GM12878 (cell line): ENCODE data around the gene MAP7. TPM values are rescaled to one million over a fixed set of nuclear protein-coding genes. Genes with fewer than 3 reads are reported as not detected.

ENCODE experiments used
- ATAC-seq: fragments of 200-7000 bp; cut with Tn5 transposase; 3 replicates; pipeline ENCODE4 v1.9.1; 2020; ENCODE audit warnings: mild to moderate bottlenecking, moderate library complexity
- BruUV-seq: library from RNA; stranded (reverse); fragments of 400-500 nt; replicated peaks from 2 replicates; lab custom pipeline; 2021; lab: Mats Ljungman, UMichigan
- CTCF ChIA-PET: fragments of 300-600 bp; sonication (Branson Sonifier 250); formaldehyde crosslinking; extraction: SDS; loops from one replicate; lab custom pipeline; 2021; ENCODE audit warnings: inconsistent platforms; lab: Yijun Ruan, JAX
- POLR2A ChIA-PET: fragments of 350-600 bp; formaldehyde crosslinking; extraction: SDS; loops from one replicate; lab custom pipeline; 2021; ENCODE audit warnings: inconsistent platforms; lab: Charles Lee
- RAD21 ChIA-PET: fragments of 300-600 bp; sonication (Branson Sonifier 250); formaldehyde crosslinking; loops from one replicate; lab custom pipeline; 2023; ENCODE audit warnings: antibody characterized with exemption; ENCODE audit not compliant: unreplicated experiment; lab: Charles Lee
- SMC1A ChIA-PET: fragments of 300-600 bp; sonication (Branson Sonifier 250); formaldehyde crosslinking; loops from one replicate; lab custom pipeline; 2023; ENCODE audit not compliant: unreplicated experiment, uncharacterized antibody; lab: Charles Lee
- DNase-seq: peaks from one replicate; pipeline ENCODE4 v3.0.0-alpha.2; 2011; ENCODE audit warnings: low read depth, low spot score
- FAIRE-seq: peaks from 3 replicates; lab custom pipeline; 2011; peaks lifted over from hg19 to GRCh38; lab: Jason Lieb, UNC
- H2AFZ ChIP-seq: 2 replicates; pipeline ENCODE4 v1.6.0; 2011; ENCODE audit warnings: low read depth, low read length, control low read depth; ENCODE audit not compliant: control insufficient read depth
- H3K27ac ChIP-seq: 2 replicates; pipeline ENCODE4 v1.5.1; 2011; ENCODE audit warnings: control low read depth; ENCODE audit not compliant: control insufficient read depth, insufficient read depth
- H3K27me3 ChIP-seq, 2 experiments: replicated peaks in 1 of 2; 2 replicates each; pipeline versions ENCODE4 v1.6.0 to v1.6.1; 2011; ENCODE audit warnings: low read length in 1 of 2; ENCODE audit not compliant: control insufficient read depth in 2 of 2, insufficient read depth in 2 of 2
- H3K36me3 ChIP-seq, 2 experiments: 2 replicates each; pipeline ENCODE4 v1.5.1; 2011; ENCODE audit warnings: low read length in 1 of 2; ENCODE audit not compliant: control insufficient read depth in 2 of 2, insufficient read depth in 2 of 2
- H3K4me1 ChIP-seq: 2 replicates; pipeline ENCODE4 v1.6.1; 2011; ENCODE audit warnings: mild to moderate bottlenecking, low read length, moderate library complexity, mixed read lengths; ENCODE audit not compliant: control insufficient read depth, insufficient read depth
- H3K4me2 ChIP-seq: 2 replicates; pipeline ENCODE4 v1.6.0; 2011; ENCODE audit warnings: control low read depth; ENCODE audit not compliant: control insufficient read depth, insufficient read depth
- H3K4me3 ChIP-seq: fragments of 200-600 bp; sonication (generic); 2 replicates; pipeline ENCODE4 v1.5.1; 2016
- H3K79me2 ChIP-seq: 2 replicates; pipeline ENCODE4 v1.6.0; 2011; ENCODE audit warnings: low read length; ENCODE audit not compliant: control insufficient read depth, insufficient read depth
- H3K9ac ChIP-seq: 2 replicates; pipeline ENCODE4 v1.8.0; 2011; ENCODE audit warnings: low read length, control low read depth, mixed read lengths; ENCODE audit not compliant: control insufficient read depth, insufficient read depth
- H3K9me3 ChIP-seq: replicated peaks from 3 replicates; pipeline ENCODE4 v1.5.1; 2011; ENCODE audit warnings: mild to moderate bottlenecking, low read length; ENCODE audit not compliant: control insufficient read depth, insufficient read depth
- H4K20me1 ChIP-seq: 2 replicates; pipeline ENCODE4 v1.6.0; 2011; ENCODE audit not compliant: control insufficient read depth, insufficient read depth
- CREB1 ChIP-seq: IDR thresholded peaks from 2 replicates; pipeline ENCODE4 v1.6.1; 2012; ENCODE audit warnings: low read depth, mild to moderate bottlenecking, inconsistent platforms
- ETV6 ChIP-seq, 2 experiments: fragments of 450-650 bp in 1 of 2; IDR thresholded peaks in 1 of 2; conservative IDR thresholded peaks in 1 of 2; 2 replicates each; pipeline ENCODE4 v1.6.1; 2014; ENCODE audit warnings: antibody characterized with exemption in 1 of 2, borderline replicate concordance in 1 of 2, low read depth in 1 of 2, mild to moderate bottlenecking in 1 of 2, moderate library complexity in 1 of 2
- NRF1 ChIP-seq: conservative IDR thresholded peaks from 2 replicates; pipeline ENCODE4 v1.6.1; 2011; ENCODE audit warnings: mild to moderate bottlenecking, low read depth, low read length, improper control_type of control experiment
- STAT3 ChIP-seq: IDR thresholded peaks from 2 replicates; pipeline ENCODE4 v1.6.1; 2011; ENCODE audit warnings: low read depth, low read length, improper control_type of control experiment
- YBX1 ChIP-seq: fragments of 450-650 bp; IDR thresholded peaks from 2 replicates; pipeline ENCODE4 v1.6.1; 2016; ENCODE audit warnings: antibody characterized with exemption
- YY1 ChIP-seq: IDR thresholded peaks from 2 replicates; pipeline ENCODE4 v1.6.1; 2011; ENCODE audit warnings: low read depth, mild to moderate bottlenecking, low read length
- WGBS: methylation state at CpG from one replicate; pipeline ENCODE4 v1.1.6; 2016; ENCODE audit warnings: low lambda C conversion rate; ENCODE audit not compliant: insufficient replicate concordance, insufficient coverage; ENCODE audit errors: missing lambda C conversion rate; 5-methylcytosine and 5-hydroxymethylcytosine counted together
- in situ Hi-C: fragments of 300-500 bp; cut with MboI; formaldehyde crosslinking; loops from 9 replicates; pipeline ENCODE4 v1.14.3; 2018; ENCODE audit warnings: mixed read lengths
- intact Hi-C: fragments of 100-400 bp; cut with micrococcal nuclease; formaldehyde crosslinking; loops from one replicate; pipeline ENCODE4 v1.14.2; 2022; ENCODE audit not compliant: unreplicated experiment
- polyA plus RNA-seq, 11 experiments: library from polyadenylated mRNA; depleted of rRNA in 4 of 11; unstranded in 6 of 11; stranded (reverse) in 5 of 11; fragments of >200 nt; fragmentation: Nextera tagmentation in 4 of 11; fragmentation: Illumina TruSeq in 1 of 11; extraction: Ambion mirVana in 4 of 11; extraction: Trizol in 1 of 11; gene quantifications; 1 replicate in 1 of 11; 2 replicates in 10 of 11; pipeline versions ENCODE4 v1.2.1 to v1.2.3, GENCODE V29; 2011 to 2016; ENCODE audit warnings: inconsistent platforms in 2 of 11, missing spikeins in 2 of 11, low read depth in 1 of 11
- total RNA-seq, 4 experiments: library from RNA; depleted of rRNA in 3 of 4; stranded (reverse); fragments of >200 nt in 3 of 4; fragmentation: Illumina TruSeq in 1 of 4; extraction: Trizol in 1 of 4; gene quantifications; 2 replicates each; pipeline versions ENCODE4 v1.2.1 to v1.2.3, GENCODE V29; 2013 to 2021
- TF ChIP-seq, protein P1 (sequence below): IDR thresholded peaks from 2 replicates; pipeline ENCODE4 v1.6.1; 2011; ENCODE audit warnings: low read depth, mild to moderate bottlenecking, low read length, moderate library complexity, borderline replicate concordance; ENCODE audit errors: extremely low read depth
- TF ChIP-seq, protein P2 (sequence below): IDR thresholded peaks from 2 replicates; pipeline ENCODE4 v1.6.1; 2011; ENCODE audit warnings: mild to moderate bottlenecking, low read depth, low read length, moderate library complexity; ENCODE audit not compliant: insufficient replicate concordance
- TF ChIP-seq, protein P3 (sequence below): IDR thresholded peaks from 2 replicates; pipeline ENCODE4 v1.6.1; 2012; ENCODE audit warnings: low read depth, low read length, improper control_type of control experiment

MAP7 gene
- total and polyA plus RNA-seq, 10 of the 15 experiments (the other 5 are each of a cell fraction or from before 2014, with no cell fraction given), result 0.04 to 0.17 (median 0.08) TPM; not detected in 2

- H2AFZ ChIP-seq, result no peak overlapping the region
- in situ Hi-C loops, result no loop called here
- no peak for TF ChIP-seq NRF1
- no peak for TF ChIP-seq YBX1
- TF ChIP-seq, all 136 proteins: peak for 0
- Histone ChIP-seq H3K4me1 (no peaks in the 10 kb centered on the region), H4K20me1 (no peaks in the 10 kb centered on the region), H3K36me3 (no peaks in the 10 kb centered on the region), H3K27me3 (no peaks in the 10 kb centered on the region; a peak in 1 of 4 replicates), H3K27ac (no peak overlapping the region), H3K9me3 (no peaks in the 10 kb centered on the region), H3K4me3 (no peak overlapping the region), H3K4me2 (no peak overlapping the region), H3K9ac (no peak overlapping the region), H3K79me2 (no peaks in the 10 kb centered on the region)
- ChIA-PET CTCF (no interaction called here), SMC1A (no interaction called here), RAD21 (no interaction called here), POLR2A (no interaction called here)
- BruUV-seq, result no TSS peak
- ATAC-seq, result no peak
- intact Hi-C loops, result no loop called here
- WGBS, result 84% methylated on average over 1 of the region's 1 CpG
- no peak for DNase-seq
- FAIRE-seq, result no peak
Measured at GRCh38 chr6:136528477-136528876, 21.7 kb downstream of the MAP7 start.

GRCh38 chr6:136527831-136528230 lies 22.4 kb downstream of the MAP7 start:
- WGBS, result 58% methylated on average over 6 of the region's 6 CpGs
- ChIA-PET CTCF (interaction anchor here (0.5 kb wide), 1 partner anchor 1077 kb away, joined by 3 read pairs; no protein-coding TSS in a partner anchor), RAD21 (no interaction called here), SMC1A (no interaction called here), POLR2A (no interaction called here)
- BruUV-seq, result no TSS peak
- no peaks in the 10 kb centered on the region for H4K20me1 ChIP-seq
- no peak overlapping the region for H3K4me3 ChIP-seq
- intact Hi-C loops, result no loop called here
- no peak for DNase-seq
- H3K36me3 ChIP-seq, result no peaks in the 10 kb centered on the region
- in situ Hi-C loops, result no loop called here
- no peak for ATAC-seq
- H3K9ac ChIP-seq, result no peak overlapping the region
- no peaks in the 10 kb centered on the region for H3K4me1 ChIP-seq
- no peak overlapping the region for H3K4me2 ChIP-seq
- no peaks in the 10 kb centered on the region; a peak in 1 of 4 replicates for H3K27me3 ChIP-seq
- no peak overlapping the region for H3K27ac ChIP-seq
- no peaks in the 10 kb centered on the region for H3K79me2 ChIP-seq
- no peaks in the 10 kb centered on the region for H3K9me3 ChIP-seq
- no peak for FAIRE-seq
- H2AFZ ChIP-seq, result no peak overlapping the region
- TF ChIP-seq, protein P1, sequence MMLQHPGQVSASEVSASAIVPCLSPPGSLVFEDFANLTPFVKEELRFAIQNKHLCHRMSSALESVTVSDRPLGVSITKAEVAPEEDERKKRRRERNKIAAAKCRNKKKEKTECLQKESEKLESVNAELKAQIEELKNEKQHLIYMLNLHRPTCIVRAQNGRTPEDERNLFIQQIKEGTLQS, result no peak
- TF ChIP-seq CREB1 (no peak), ETV6 (conservative IDR thresholded peaks at IDR 0.05 in 1 of 2, IDR thresholded peaks at IDR 0.05 in 1 of 2; ENCODE audit: borderline replicate concordance in 1 of 2, low read depth in 1 of 2) (no peak), YY1 (no peak), STAT3 (no peak)
- TF ChIP-seq, protein P2, sequence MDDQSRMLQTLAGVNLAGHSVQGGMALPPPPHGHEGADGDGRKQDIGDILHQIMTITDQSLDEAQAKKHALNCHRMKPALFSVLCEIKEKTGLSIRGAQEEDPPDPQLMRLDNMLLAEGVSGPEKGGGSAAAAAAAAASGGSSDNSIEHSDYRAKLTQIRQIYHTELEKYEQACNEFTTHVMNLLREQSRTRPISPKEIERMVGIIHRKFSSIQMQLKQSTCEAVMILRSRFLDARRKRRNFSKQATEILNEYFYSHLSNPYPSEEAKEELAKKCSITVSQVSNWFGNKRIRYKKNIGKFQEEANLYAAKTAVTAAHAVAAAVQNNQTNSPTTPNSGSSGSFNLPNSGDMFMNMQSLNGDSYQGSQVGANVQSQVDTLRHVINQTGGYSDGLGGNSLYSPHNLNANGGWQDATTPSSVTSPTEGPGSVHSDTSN, result no peak
- TF ChIP-seq, protein P3, sequence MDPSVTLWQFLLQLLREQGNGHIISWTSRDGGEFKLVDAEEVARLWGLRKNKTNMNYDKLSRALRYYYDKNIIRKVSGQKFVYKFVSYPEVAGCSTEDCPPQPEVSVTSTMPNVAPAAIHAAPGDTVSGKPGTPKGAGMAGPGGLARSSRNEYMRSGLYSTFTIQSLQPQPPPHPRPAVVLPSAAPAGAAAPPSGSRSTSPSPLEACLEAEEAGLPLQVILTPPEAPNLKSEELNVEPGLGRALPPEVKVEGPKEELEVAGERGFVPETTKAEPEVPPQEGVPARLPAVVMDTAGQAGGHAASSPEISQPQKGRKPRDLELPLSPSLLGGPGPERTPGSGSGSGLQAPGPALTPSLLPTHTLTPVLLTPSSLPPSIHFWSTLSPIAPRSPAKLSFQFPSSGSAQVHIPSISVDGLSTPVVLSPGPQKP, result no peak
